HepG2 (cell line): ENCODE data around the gene SUOX. TPM values are rescaled to one million over a fixed set of nuclear protein-coding genes. Genes with fewer than 3 reads are reported as not detected.

Source experiments
- BATF2 ChIP-seq: sonication (generic); formaldehyde crosslinking; IDR thresholded peaks from 2 replicates; pipeline ENCODE4 v1.8.0; 2022; ENCODE audit warnings: mild to moderate bottlenecking, missing genetic modification reagents, moderate library complexity
- GABPB1 ChIP-seq: IDR thresholded peaks from 2 replicates; pipeline ENCODE4 v1.6.1; 2016; ENCODE audit warnings: mild to moderate bottlenecking, missing genetic modification reagents, moderate library complexity, missing compliant biosample characterization
- SPEN ChIP-seq: sonication (generic); formaldehyde crosslinking; IDR thresholded peaks from 2 replicates; pipeline ENCODE4 v1.5.1; 2020; ENCODE audit warnings: low read depth, mild to moderate bottlenecking, missing genetic modification reagents
- ZBTB4 ChIP-seq: sonication (generic); formaldehyde crosslinking; IDR thresholded peaks from 2 replicates; pipeline ENCODE4 v1.4.0; 2020; ENCODE audit warnings: missing genetic modification reagents, mild to moderate bottlenecking, borderline replicate concordance
- ZMYM2 ChIP-seq: sonication (generic); formaldehyde crosslinking; IDR thresholded peaks from 2 replicates; pipeline ENCODE4 v1.8.0; 2022; ENCODE audit warnings: mild to moderate bottlenecking, missing genetic modification reagents
- ZNF260 ChIP-seq: sonication (generic); formaldehyde crosslinking; IDR thresholded peaks from 2 replicates; pipeline ENCODE4 v1.4.0; 2020; ENCODE audit warnings: missing genetic modification reagents, low read depth, mild to moderate bottlenecking, borderline replicate concordance
- ZNF83 ChIP-seq: sonication (generic); formaldehyde crosslinking; IDR thresholded peaks from 2 replicates; pipeline ENCODE4 v1.4.0; 2020; ENCODE audit warnings: missing genetic modification reagents, mild to moderate bottlenecking, borderline replicate concordance
- polyA plus RNA-seq, 8 experiments: library from polyadenylated mRNA; depleted of rRNA in 3 of 8; stranded (reverse) in 7 of 8; unstranded in 1 of 8; fragments of >200 nt; fragmentation: Illumina TruSeq in 4 of 8; extraction: Trizol in 4 of 8; gene quantifications; 2 replicates each; pipeline versions ENCODE4 v1.2.1 to v1.2.3, GENCODE V29; 2011 to 2016; ENCODE audit warnings: low read depth in 4 of 8, missing spikeins in 1 of 8, mixed read lengths in 1 of 8; ENCODE audit not compliant: insufficient read depth in 1 of 8
- total RNA-seq, 5 experiments: library from RNA; depleted of rRNA; stranded (reverse); fragments of >200 nt; fragmentation: Illumina TruSeq; extraction: Trizol; gene quantifications; 2 replicates each; pipeline ENCODE4 v1.2.3, GENCODE V29; 2016; ENCODE audit warnings: low read depth in 1 of 5
- TF ChIP-seq, protein P1 (sequence below): sonication (generic); formaldehyde crosslinking; IDR thresholded peaks from 2 replicates; pipeline ENCODE4 v1.4.0; 2020; ENCODE audit warnings: mild to moderate bottlenecking, missing genetic modification reagents
- TF ChIP-seq, protein P2 (sequence below), 2 experiments: sonication (generic) in 1 of 2; formaldehyde crosslinking in 1 of 2; IDR thresholded peaks; 2 replicates each; pipeline versions ENCODE4 v1.4.0 to v1.6.1; 2016 to 2020; ENCODE audit warnings: borderline replicate concordance in 1 of 2, low read depth in 1 of 2, mild to moderate bottlenecking in 1 of 2, missing genetic modification reagents in 1 of 2

The SUOX gene
- total and polyA plus RNA-seq, 2 of the 13 experiments (the other 11 are each of a cell fraction or from before 2014, with no cell fraction given), result 23.9 to 25.9 TPM

GRCh38 chr12:55973599-55974307 lies 23.3 kb upstream of the SUOX start, which contains the start of gene RAB5B (continued):
- TF ChIP-seq, protein P1, sequence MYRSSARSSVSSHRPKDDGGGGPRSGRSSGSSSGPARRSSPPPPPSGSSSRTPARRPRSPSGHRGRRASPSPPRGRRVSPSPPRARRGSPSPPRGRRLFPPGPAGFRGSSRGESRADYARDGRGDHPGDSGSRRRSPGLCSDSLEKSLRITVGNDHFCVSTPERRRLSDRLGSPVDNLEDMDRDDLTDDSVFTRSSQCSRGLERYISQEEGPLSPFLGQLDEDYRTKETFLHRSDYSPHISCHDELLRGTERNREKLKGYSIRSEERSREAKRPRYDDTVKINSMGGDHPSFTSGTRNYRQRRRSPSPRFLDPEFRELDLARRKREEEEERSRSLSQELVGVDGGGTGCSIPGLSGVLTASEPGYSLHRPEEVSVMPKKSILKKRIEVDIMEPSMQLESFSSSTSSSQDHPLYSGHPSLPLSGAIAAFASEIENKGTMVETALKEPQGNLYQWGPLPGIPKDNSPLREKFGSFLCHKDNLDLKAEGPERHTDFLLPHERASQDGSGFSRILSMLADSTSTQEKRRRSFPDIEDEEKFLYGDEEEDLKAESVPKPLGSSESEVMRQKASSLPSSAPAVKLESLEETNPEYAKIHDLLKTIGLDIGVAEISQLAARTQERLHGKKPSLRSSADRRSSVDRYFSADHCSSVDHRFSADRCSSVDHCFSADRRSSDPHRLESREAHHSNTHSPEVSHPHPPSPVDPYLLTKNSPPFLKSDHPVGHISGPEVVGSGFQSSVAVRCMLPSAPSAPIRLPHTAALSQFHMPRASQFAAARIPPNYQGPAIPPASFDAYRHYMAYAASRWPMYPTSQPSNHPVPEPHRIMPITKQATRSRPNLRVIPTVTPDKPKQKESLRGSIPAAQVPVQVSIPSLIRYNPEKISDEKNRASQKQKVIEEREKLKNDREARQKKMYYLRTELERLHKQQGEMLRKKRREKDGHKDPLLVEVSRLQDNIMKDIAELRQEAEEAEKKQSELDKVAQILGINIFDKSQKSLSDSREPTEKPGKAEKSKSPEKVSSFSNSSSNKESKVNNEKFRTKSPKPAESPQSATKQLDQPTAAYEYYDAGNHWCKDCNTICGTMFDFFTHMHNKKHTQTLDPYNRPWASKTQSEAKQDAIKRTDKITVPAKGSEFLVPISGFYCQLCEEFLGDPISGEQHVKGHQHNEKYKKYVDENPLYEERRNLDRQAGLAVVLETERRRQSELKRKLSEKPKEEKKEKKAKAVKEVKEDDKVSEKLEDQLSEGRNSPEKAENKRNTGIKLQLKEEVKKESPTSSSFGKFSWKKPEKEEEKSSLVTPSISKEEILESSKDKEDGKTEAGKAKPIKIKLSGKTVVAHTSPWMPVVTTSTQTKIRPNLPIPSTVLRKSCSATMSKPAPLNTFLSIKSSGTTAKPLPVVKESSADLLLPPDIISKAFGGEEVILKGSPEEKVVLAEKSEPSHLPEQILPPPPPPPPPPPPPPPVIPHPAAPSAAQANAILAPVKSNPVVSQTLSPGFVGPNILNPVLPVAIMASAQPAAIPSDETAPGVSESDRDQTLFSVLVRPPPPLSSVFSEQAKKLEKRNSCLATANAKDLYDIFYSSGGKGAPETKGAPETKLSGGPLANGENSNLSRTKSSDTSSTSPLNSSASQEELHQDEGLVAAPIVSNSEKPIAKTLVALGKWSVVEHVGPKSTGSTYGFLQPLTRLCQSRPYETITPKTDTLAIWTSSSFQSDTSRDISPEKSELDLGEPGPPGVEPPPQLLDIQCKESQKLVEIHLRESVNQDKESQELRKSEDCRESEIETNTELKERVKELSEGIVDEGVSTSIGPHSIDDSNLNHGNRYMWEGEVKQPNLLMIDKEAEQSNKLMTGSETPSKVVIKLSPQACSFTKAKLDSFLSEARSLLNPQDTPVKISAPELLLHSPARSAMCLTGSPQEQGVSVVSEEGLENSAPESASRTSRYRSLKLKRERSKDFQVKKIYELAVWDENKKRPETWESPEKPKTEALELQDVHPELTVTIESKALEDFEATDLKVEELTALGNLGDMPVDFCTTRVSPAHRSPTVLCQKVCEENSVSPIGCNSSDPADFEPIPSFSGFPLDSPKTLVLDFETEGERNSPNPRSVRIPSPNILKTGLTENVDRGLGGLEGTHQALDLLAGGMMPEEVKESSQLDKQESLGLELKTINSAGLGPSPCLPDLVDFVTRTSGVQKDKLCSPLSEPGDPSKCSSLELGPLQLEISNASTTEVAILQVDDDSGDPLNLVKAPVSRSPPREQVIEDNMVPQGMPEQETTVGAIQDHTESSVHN (CRISPR knock-in tag), result no peak
- TF ChIP-seq ZBTB4 (CRISPR knock-in tag) (no peak), SPEN (CRISPR knock-in tag) (peak; percentile 84), BATF2 (CRISPR knock-in tag) (no peak), ZMYM2 (CRISPR knock-in tag) (no peak), ZNF260 (no peak), GABPB1 (CRISPR knock-in tag) (peak; percentile 80), ZNF83 (CRISPR knock-in tag) (no peak)
- TF ChIP-seq, protein P2, sequence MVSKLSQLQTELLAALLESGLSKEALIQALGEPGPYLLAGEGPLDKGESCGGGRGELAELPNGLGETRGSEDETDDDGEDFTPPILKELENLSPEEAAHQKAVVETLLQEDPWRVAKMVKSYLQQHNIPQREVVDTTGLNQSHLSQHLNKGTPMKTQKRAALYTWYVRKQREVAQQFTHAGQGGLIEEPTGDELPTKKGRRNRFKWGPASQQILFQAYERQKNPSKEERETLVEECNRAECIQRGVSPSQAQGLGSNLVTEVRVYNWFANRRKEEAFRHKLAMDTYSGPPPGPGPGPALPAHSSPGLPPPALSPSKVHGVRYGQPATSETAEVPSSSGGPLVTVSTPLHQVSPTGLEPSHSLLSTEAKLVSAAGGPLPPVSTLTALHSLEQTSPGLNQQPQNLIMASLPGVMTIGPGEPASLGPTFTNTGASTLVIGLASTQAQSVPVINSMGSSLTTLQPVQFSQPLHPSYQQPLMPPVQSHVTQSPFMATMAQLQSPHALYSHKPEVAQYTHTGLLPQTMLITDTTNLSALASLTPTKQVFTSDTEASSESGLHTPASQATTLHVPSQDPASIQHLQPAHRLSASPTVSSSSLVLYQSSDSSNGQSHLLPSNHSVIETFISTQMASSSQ (IDR thresholded peaks at IDR 0.05; ENCODE audit: low read depth), result peak; percentile 24; the same call in 1 of the 2 replicates
- TF ChIP-seq, protein P2 (CRISPR knock-in tag; IDR thresholded peaks at IDR 0.05; ENCODE audit: borderline replicate concordance), result peak; percentile 72; the same call in 1 of the 2 replicates
